NCI-H345 treated with DMSO at 0.1 percent for 48 hours (cell line): ENCODE measurements around the gene ISOC1.

Experiments
- DNase-seq: peaks from one replicate; lab custom pipeline; 2025; ENCODE audit not compliant: unreplicated experiment; lab: John Stamatoyannopoulos, UW

ISOC1 gene

DNA sequence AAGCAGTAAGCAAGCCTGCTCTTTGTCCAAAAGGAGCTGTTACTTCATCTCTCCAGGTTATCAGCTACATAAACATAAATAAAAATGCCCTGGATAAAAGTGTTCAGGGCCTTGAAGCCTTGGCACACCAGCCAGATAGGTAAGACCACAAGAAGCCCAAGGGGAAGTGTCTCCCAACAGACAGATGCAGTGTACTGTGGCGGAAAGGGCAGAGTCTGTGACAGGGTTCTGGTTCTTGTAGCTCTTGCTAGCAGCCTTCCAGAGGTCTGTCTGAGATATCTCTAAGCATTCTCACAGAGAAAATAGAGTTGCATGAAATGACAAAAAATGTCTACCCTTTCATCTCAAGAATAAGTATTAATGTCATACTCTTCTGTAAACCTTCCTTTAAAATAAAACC lies 30.1 kb downstream of the ISOC1 start:
- no peak for DNase-seq

- DNase-seq, result no peak
Observed at GRCh38 chr5:129125819-129126218, 31.3 kb downstream of the ISOC1 start.

GRCh38 chr5:129133553-129133952 lies 39.0 kb downstream of the ISOC1 start:
- no peak for DNase-seq

DNA sequence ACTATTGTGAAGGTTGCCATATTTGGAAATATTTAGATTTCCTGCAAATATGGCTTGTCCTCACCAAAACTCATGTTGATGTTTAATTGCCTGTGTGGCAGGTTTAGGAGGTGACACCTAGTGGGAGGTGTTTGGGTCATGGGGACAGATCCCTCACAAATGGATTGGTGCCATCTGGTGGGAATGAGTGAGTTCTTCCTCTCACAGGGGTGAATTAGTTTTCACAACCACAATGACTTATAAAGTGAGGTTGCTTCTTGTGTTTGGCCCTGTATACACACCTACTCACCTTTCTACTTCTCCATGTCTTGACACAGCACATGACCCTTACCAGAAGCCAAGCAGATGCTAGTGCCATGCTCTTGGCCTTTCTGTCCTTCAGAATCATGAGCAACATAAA lies 41.1 kb downstream of the ISOC1 start:
- no peak for DNase-seq

DNA sequence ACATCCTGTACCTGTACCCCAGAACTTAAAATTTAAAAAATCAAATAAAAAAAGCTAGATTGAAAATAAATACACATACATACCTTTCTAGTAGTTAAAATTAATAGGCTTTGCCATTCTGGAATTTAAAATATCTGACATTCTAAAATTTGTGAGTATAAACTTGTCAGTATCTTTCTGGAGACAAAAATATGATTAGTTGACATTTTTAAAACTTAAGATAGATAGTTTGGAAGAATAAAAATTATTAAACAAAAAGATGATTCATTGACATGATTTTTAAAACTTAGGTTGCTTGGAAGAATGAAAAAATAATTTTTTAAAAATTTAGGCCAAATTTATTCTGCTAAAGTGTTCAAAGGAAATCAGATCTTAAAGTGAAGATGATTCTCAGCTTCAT lies 43.1 kb downstream of the ISOC1 start:
- no peak for DNase-seq

- DNase-seq, result no peak
Observed at GRCh38 chr5:129141078-129141477, 46.5 kb downstream of the ISOC1 start.

DNA sequence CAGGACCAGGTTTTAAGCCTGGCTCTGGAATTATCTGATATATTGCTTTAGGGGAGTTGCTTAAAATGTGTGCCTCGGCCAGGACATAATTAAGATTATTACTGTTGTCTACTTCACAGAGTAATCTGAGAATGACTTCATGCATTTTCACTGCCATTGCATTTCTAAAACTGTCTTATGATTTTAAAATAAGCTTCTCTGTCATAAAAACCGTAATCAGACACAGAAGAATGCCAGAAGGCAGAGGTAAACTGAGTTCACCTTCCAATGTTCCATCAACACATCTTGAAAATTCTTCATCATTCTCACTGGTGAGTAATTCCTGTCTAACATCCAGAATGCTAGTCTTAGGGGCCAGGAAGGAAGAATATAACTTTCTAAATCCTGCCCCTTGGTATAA lies 47.1 kb downstream of the ISOC1 start:
- DNase-seq, result no peak

DNA sequence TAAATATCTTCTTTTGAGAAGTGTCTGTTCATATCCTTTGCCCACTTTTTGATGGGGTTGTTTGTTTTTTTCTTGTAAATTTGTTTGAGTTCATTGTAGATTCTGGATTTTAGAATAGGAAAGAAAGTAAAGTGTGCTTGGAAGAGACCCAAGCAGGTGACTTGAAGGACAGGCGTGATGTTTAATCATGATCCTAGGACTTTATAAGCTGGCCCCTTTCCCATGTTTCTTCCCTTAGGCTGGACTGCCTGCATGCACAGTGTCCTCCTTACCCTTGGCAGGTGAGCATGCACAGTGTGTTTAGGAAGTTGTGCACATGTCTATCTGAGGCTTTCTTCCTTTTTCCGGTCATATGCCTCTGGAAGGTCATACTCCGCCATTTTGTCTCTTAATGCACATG lies 61.3 kb downstream of the ISOC1 start:
- no peak for DNase-seq

DNA sequence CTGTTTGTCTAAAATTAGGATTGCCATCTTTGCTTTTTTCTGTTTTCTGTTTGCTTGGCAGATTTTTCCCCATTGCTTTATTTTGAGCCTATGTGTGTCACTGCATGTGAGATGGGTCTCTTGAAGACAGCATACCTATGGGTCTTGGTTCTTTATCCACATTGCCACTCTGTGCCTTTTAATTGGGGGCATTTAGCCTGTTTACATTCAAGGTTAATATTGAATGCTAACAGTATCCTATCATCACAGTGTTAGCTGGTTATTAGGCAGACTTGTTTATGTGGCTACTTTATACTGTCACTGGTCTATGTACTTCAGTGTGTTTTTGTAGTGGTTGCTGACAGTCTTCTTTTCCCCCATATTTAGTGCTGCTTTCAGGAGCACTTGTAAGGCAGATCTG lies 67.3 kb downstream of the ISOC1 start:
- no peak for DNase-seq
